ENCODE data around the gene RNF166.

DNA sequence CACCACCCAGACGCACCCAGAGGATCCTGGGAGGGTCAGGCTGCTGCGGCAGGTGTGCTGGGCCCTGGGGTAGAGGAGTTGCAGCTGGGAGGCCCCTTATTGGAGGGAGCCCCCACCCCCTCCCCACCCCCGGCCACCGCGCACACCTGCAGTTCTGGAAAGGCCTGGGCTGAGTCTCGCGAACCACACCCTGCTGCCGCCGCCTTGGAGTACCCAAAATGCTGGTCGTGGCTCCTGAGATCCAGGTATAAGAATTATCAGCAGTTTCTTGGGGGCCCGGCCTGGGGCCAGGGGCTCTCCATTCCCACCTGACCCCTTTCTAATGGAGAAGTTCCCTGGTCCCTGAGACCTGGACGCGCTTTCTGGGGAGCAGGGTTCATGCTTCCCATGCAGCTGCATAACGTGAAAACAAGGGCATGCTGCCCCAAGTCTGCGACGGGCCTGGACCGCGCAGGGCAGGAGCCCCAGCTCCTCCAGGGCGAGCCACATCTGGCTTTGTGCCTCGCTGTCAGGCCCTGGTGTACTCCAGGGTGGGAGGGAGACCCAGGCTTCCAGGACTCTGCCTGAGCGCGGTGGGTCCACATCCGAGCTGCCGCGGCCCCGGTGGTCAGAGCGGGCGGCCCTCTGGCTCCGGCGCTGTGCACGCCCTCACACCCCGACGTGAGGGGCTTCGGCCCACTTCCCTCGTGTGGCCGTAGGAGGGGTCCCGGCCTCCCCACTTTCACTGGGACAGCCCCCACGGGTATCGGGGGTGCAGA lies 12.6 kb downstream of the RNF166 start:
- TF ChIP-seq POLR2A (IDR thresholded peaks at IDR 0.05; ENCODE audit: low read depth) (no peak), POLR2AphosphoS5 (IDR thresholded peaks at IDR 0.05) (no peak), EP300 (IDR thresholded peaks at IDR 0.05) (no peak)
- TF ChIP-seq, protein P1, sequence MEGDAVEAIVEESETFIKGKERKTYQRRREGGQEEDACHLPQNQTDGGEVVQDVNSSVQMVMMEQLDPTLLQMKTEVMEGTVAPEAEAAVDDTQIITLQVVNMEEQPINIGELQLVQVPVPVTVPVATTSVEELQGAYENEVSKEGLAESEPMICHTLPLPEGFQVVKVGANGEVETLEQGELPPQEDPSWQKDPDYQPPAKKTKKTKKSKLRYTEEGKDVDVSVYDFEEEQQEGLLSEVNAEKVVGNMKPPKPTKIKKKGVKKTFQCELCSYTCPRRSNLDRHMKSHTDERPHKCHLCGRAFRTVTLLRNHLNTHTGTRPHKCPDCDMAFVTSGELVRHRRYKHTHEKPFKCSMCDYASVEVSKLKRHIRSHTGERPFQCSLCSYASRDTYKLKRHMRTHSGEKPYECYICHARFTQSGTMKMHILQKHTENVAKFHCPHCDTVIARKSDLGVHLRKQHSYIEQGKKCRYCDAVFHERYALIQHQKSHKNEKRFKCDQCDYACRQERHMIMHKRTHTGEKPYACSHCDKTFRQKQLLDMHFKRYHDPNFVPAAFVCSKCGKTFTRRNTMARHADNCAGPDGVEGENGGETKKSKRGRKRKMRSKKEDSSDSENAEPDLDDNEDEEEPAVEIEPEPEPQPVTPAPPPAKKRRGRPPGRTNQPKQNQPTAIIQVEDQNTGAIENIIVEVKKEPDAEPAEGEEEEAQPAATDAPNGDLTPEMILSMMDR (IDR thresholded peaks at IDR 0.05), result no peak

Measured in esophagus muscularis mucosa (tissue), 4 donors.